Kidney epithelial cell (primary cell): Measurements from ENCODE around the gene SEPTIN5. TPM values are rescaled to one million over a fixed set of nuclear protein-coding genes. Genes with fewer than 3 reads are reported as not detected.

ENCODE experiments used
- DNase-seq: peaks from one replicate; pipeline ENCODE4 v3.0.0-alpha.2; 2010; ENCODE audit warnings: low read depth
- H3K27me3 ChIP-seq: 2 replicates; pipeline ENCODE4 v1.6.0; 2011; ENCODE audit warnings: low read length; ENCODE audit not compliant: control insufficient read depth, insufficient read depth
- H3K36me3 ChIP-seq: 2 replicates; pipeline ENCODE4 v1.5.1; 2011; ENCODE audit warnings: low read length; ENCODE audit not compliant: control insufficient read depth, insufficient read depth
- H3K4me3 ChIP-seq: 2 replicates; pipeline ENCODE4 v1.5.1; 2011; ENCODE audit warnings: low read depth, mild to moderate bottlenecking, control low read depth, low read length
- CTCF ChIP-seq: IDR thresholded peaks from 2 replicates; pipeline ENCODE4 v1.5.1; 2011; ENCODE audit warnings: mild to moderate bottlenecking, moderate library complexity, low read length, control low read depth, inconsistent platforms; ENCODE audit not compliant: insufficient read depth, poor library complexity, severe bottlenecking
- total RNA-seq: library from RNA; depleted of rRNA; stranded (reverse); fragments of >200 nt; gene quantifications from 2 replicates; pipeline ENCODE4 v1.2.3, GENCODE V29; 2015

Gene SEPTIN5
- total RNA-seq, 1 donor from 2014 or later, result 10.1 TPM

DNA sequence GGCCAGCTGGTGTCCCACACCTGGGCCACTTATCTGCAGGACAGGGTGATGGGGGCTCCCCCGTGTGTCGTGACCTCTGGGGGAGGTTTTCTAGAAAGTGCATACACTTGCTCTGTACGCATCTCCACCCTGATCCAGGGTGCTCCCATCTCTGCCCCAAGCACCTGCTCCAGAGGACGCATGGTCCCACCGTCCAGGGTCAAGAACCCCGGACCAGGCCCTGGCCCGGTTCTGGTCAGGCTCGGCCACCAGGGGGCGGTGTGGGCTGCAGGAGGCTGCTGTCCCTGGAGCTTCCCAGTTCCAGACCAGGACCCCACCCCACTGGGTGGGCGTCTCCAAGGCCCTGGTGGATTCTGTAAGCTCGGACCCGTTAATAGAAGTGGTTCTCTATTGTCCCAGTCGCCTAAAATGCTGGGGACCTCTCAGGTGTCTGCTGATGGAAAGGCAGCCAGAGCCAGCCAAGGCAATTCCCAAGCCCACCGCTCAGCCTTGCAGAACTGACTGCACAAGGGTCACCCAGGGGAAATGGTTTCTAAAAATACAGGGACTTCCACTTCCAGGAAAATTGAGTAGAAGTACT, 34.7 kb upstream of the SEPTIN5 start:
- Histone ChIP-seq H3K4me3 (no peak overlapping the region), H3K36me3 (no peaks in the 10 kb centered on the region), H3K27me3 (peaks cover 8% of the 10 kb centered on the region)
- DNase-seq, result no peak
- peak; percentile 69 for TF ChIP-seq CTCF

GRCh38 chr22:19680287-19680881, 33.9 kb upstream of the SEPTIN5 start:
- Histone ChIP-seq H3K27me3 (peaks cover 8% of the 10 kb centered on the region), H3K36me3 (no peaks in the 10 kb centered on the region), H3K4me3 (no peak overlapping the region)
- no peak for DNase-seq
- TF ChIP-seq CTCF, result no peak

DNA sequence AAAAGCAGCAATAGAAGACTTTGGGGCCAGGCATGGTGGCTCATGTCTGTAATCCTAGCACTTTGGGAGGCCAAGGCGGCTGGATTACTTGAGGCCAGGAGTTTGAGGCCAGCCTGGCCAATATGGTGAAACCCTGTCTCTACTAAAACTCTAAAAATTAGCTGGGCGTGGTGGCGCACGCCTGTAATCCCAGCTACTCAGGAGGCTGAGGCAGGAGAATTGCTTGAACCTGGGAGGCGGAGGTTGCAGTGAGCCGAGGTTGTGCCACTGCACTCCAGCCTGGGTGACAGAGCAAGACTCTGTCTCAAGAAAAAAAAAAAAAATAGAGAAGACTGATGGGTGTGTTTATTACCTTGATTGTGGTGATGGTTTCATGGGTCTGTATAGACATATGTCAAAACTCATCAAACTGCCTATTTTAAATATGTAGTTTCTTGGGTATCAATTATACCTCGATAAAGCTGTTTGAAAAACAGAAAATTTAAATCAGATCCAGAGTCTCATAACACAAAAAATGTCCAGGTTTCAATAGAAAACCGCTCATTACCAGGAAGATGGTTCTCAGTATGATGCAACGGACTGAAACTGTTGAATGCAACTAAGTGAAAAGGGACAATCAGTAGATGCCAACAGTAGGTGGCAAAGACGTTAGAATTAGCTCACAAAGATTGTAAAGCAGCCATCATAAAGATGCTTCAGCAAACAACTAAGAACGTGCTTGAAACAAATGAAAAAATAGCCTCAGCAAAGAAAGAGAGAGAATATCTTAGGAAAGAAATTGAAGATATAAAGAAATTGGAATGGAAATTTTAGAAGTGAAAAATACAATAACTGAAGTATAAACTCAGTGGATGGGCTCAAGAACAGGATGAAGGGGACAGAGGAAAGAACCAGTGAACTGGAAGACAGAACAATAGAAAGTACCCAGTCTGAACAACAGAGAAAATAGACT, 33.1 kb upstream of the SEPTIN5 start:
- no peaks in the 10 kb centered on the region for H3K36me3 ChIP-seq
- peaks cover 8% of the 10 kb centered on the region for H3K27me3 ChIP-seq
- TF ChIP-seq CTCF, result no peak
- H3K4me3 ChIP-seq, result no peak overlapping the region
- no peak for DNase-seq

DNA sequence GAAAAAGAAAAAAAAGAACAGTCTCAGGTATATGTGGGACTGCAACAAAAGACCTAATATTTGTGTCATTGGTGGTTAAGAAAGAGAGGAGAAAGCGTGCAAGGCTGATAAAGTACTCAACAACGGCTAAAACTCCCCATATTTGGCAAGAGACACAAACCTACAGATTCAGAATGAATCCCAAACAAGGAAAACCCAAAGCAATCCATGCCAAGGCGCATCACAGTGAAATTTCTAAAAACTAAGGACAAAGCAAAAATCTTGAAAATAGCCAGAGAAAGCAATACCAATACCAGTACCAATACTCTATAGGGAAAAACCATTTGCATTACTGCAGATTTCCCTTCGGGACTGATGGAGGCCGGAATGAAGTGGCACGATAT, 32.4 kb upstream of the SEPTIN5 start:
- no peak for DNase-seq
- peaks cover 8% of the 10 kb centered on the region for H3K27me3 ChIP-seq
- no peak for TF ChIP-seq CTCF
- H3K36me3 ChIP-seq, result no peaks in the 10 kb centered on the region
- H3K4me3 ChIP-seq, result no peak overlapping the region

DNA sequence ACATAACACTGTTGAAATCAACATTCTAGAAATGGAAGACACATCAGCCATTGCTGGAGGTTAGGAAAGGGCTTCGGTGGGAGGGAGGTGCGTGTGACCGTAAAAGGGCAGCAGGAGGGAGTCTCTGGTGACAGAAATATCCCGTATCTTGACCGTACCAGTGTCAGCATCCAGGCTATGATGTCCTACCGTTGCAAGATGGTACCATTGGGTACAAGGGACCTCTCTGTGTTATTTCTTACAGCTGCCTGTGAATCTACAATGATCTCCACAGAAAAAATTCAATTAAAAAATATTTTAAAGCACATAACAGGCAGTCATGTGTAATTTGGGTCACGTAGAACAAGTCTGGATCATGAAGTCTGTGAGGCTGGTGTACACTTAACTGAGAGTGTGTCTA, 27.4 kb upstream of the SEPTIN5 start:
- H3K27me3 ChIP-seq, result peaks cover 9% of the 10 kb centered on the region
- no peak for TF ChIP-seq CTCF
- no peak overlapping the region for H3K4me3 ChIP-seq
- H3K36me3 ChIP-seq, result no peaks in the 10 kb centered on the region
- DNase-seq, result no peak
